ENCODE data around the gene A1BG.
"Not testable (repeated sequence)": the region's sequence is repeated elsewhere in the genome, so short reads cannot be mapped to it uniquely, and the experiment has no call there.

A1BG gene

GRCh38 chr19:58385891-58386575 is 32.7 kb upstream of the A1BG start:
- DNase-seq, result peak in 1 of 4 experiments; percentile 39

GRCh38 chr19:58385313-58385890 is 32.1 kb upstream of the A1BG start:
- DNase-seq, result no peak

GRCh38 chr19:58382997-58383603 is 29.8 kb upstream of the A1BG start:
- DNase-seq, result no peak

- no peak for DNase-seq
Observed at GRCh38 chr19:58381460-58382212, 28.3 kb upstream of the A1BG start.

GRCh38 chr19:58380662-58381459 is 27.6 kb upstream of the A1BG start, which contains the start of gene ZNF837:
Gene ZNF837 (minus strand): TSS chr19:58381030. CDS start chr19:58369332, 11,698 bp downstream.
- peak; percentile 86 to 95 (median 93) for DNase-seq

- DNase-seq, result no peak
Observed at GRCh38 chr19:58380037-58380661, 26.9 kb upstream of the A1BG start.

- no peak for DNase-seq
Observed at GRCh38 chr19:58379246-58379645, 26.0 kb upstream of the A1BG start.

- not testable (repeated sequence) for DNase-seq
Observed at GRCh38 chr19:58376724-58377123, 23.4 kb upstream of the A1BG start.

- no peak for DNase-seq
Observed at GRCh38 chr19:58374200-58374599, 20.9 kb upstream of the A1BG start.

- no peak for DNase-seq
Observed at GRCh38 chr19:58372311-58373133, 19.2 kb upstream of the A1BG start.

GRCh38 chr19:58368561-58369360 is 15.5 kb upstream of the A1BG start:
- DNase-seq, result no peak

GRCh38 chr19:58367698-58368454 is 14.6 kb upstream of the A1BG start:
- DNase-seq, result no peak

- no peak for DNase-seq
Observed at GRCh38 chr19:58366585-58367430, 13.5 kb upstream of the A1BG start.

GRCh38 chr19:58364146-58364545 is 10.9 kb upstream of the A1BG start:
- no peak for DNase-seq

- DNase-seq, result peak; percentile 81 to 94 (median 91)
Observed at GRCh38 chr19:58362272-58362994, 9.1 kb upstream of the A1BG start, which contains the start of gene ZNF497. Gene ZNF497 (minus strand): TSS chr19:58362751. CDS start chr19:58357635, 5,116 bp downstream.

- DNase-seq, result peak in 1 of 4 experiments; percentile 21
Observed at GRCh38 chr19:58361900-58362271, 8.6 kb upstream of the A1BG start.

GRCh38 chr19:58357481-58358145 is 4.3 kb upstream of the A1BG start:
- DNase-seq, result no peak

Data from activated naive CD4-positive, alpha-beta T cell (primary cell).